GM12872 (cell line): Measurements from ENCODE around the gene ELOVL3.

Experiments
- CTCF ChIP-seq: IDR thresholded peaks from 3 replicates; pipeline ENCODE4 v1.5.1; 2011; ENCODE audit warnings: low read depth, mild to moderate bottlenecking, low read length, moderate library complexity; ENCODE audit not compliant: insufficient read depth

The ELOVL3 gene

GRCh38 chr10:102231357-102232318 is 5.5 kb downstream of the ELOVL3 start:
- TF ChIP-seq CTCF = peak; percentile 89

- no peak for TF ChIP-seq CTCF
Observed at GRCh38 chr10:102233997-102234396, 7.9 kb downstream of the ELOVL3 start.

- TF ChIP-seq CTCF = no peak
Observed at GRCh38 chr10:102234888-102235597, 8.9 kb downstream of the ELOVL3 start.

- TF ChIP-seq CTCF = no peak
Observed at GRCh38 chr10:102235598-102235920, 9.5 kb downstream of the ELOVL3 start.

- no peak for TF ChIP-seq CTCF
Observed at GRCh38 chr10:102236006-102236405, 9.9 kb downstream of the ELOVL3 start.

- TF ChIP-seq CTCF = no peak
Observed at GRCh38 chr10:102237711-102238252, 11.7 kb downstream of the ELOVL3 start.

GRCh38 chr10:102240467-102241031 is 14.4 kb downstream of the ELOVL3 start:
- no peak for TF ChIP-seq CTCF
